Neural cell (in vitro differentiated cells): Measurements from ENCODE around the gene CTAGE4. TPM values are rescaled to one million over a fixed set of nuclear protein-coding genes. Genes with fewer than 3 reads are reported as not detected.
"Not testable (repeated sequence)": the region's sequence is repeated elsewhere in the genome, so short reads cannot be mapped to it uniquely, and the experiment has no call there.

Experiments
- H2AFZ ChIP-seq: fragments of 200-600, 300-800 bp; sonication (generic), shearing (Covaris generic); 2 replicates; pipeline ENCODE4 v1.6.0; 2014; ENCODE audit warnings: low read depth, mild to moderate bottlenecking, antibody characterized with exemption, low read length, moderate library complexity
- H3F3A ChIP-seq: fragments of 200-600 bp; shearing (Covaris generic); 2 replicates; pipeline ENCODE4 v1.6.1; 2016; ENCODE audit warnings: mild to moderate bottlenecking, moderate library complexity, mixed read lengths, antibody characterized with exemption, low read length; ENCODE audit not compliant: insufficient read depth, poor library complexity, severe bottlenecking
- H3K27ac ChIP-seq: fragments of 200-600, 300-800 bp; sonication (generic), shearing (Covaris generic); 2 replicates; pipeline ENCODE4 v1.5.1; 2014; ENCODE audit warnings: mild to moderate bottlenecking, low read length, moderate library complexity
- H3K27me3 ChIP-seq: fragments of 300-800, 200-600 bp; sonication (generic), shearing (Covaris generic); 2 replicates; pipeline ENCODE4 v1.6.0; 2014; ENCODE audit warnings: mild to moderate bottlenecking, low read depth, low read length, moderate library complexity; ENCODE audit not compliant: insufficient read depth
- H3K36me3 ChIP-seq: fragments of 300-800, 200-600 bp; sonication (generic), shearing (Covaris generic); 2 replicates; pipeline ENCODE4 v1.5.1; 2014; ENCODE audit warnings: mild to moderate bottlenecking, antibody characterized with exemption, low read length, moderate library complexity; ENCODE audit not compliant: insufficient read depth
- H3K4me2 ChIP-seq: fragments of 300-800, 200-600 bp; sonication (generic), shearing (Covaris generic); 2 replicates; pipeline ENCODE4 v1.6.0; 2014; ENCODE audit warnings: mild to moderate bottlenecking, low read length
- H3K4me3 ChIP-seq: fragments of 300-800, 200-600 bp; sonication (generic), shearing (Covaris generic); 2 replicates; pipeline ENCODE4 v1.5.1; 2014; ENCODE audit warnings: mild to moderate bottlenecking, low read length, moderate library complexity
- H3K79me2 ChIP-seq: fragments of 200-600 bp; shearing (Covaris generic); replicated peaks from 2 replicates; pipeline ENCODE4 v1.6.0; 2014; ENCODE audit warnings: mild to moderate bottlenecking, low read length, moderate library complexity; ENCODE audit not compliant: insufficient read depth
- H3K9ac ChIP-seq: fragments of 300-800, 200-600 bp; sonication (generic), shearing (Covaris generic); 2 replicates; pipeline ENCODE4 v1.6.1; 2016; ENCODE audit warnings: mild to moderate bottlenecking, low read length, mixed read lengths
- H3K9me2 ChIP-seq: fragments of 200-600 bp; shearing (Covaris generic); 2 replicates; pipeline ENCODE4 v1.6.1; 2016; ENCODE audit warnings: mild to moderate bottlenecking, low read length, mixed read lengths; ENCODE audit not compliant: insufficient read depth
- H3K9me3 ChIP-seq: fragments of 200-600, 300-800 bp; sonication (generic), shearing (Covaris generic); 2 replicates; pipeline ENCODE4 v1.6.1; 2016; ENCODE audit warnings: mild to moderate bottlenecking, mixed run types, low read length, moderate library complexity, mixed read lengths
- H4K20me1 ChIP-seq: fragments of 200-600 bp; shearing (Covaris generic); 2 replicates; pipeline ENCODE4 v1.6.1; 2016; ENCODE audit warnings: mild to moderate bottlenecking, mixed run types; ENCODE audit not compliant: insufficient read depth
- polyA plus RNA-seq: library from polyadenylated mRNA; depleted of rRNA; stranded (reverse); fragments of >200 nt; gene quantifications from 2 replicates; pipeline ENCODE4 v1.2.3, GENCODE V29; 2014

The CTAGE4 gene
- polyA plus RNA-seq, 1 donor from 2014 or later = not detected

GRCh38 chr7:144201978-144202377 is 18.7 kb downstream of the CTAGE4 start:
- H3K9ac ChIP-seq, H3K9me2 ChIP-seq, H3K79me2 ChIP-seq, H2AFZ ChIP-seq, H3K27me3 ChIP-seq, H4K20me1 ChIP-seq, H3K9me3 ChIP-seq, H3K36me3 ChIP-seq, H3K4me2 ChIP-seq, H3F3A ChIP-seq, H3K27ac ChIP-seq, H3K4me3 ChIP-seq: not testable (repeated sequence)

- H3K4me3 ChIP-seq, H3K79me2 ChIP-seq, H3F3A ChIP-seq, H2AFZ ChIP-seq, H3K9me2 ChIP-seq, H3K9me3 ChIP-seq, H3K36me3 ChIP-seq, H3K27ac ChIP-seq, H3K4me2 ChIP-seq, H3K27me3 ChIP-seq, H3K9ac ChIP-seq, H4K20me1 ChIP-seq: not testable (repeated sequence)
Measured at GRCh38 chr7:144203086-144203485, 19.8 kb downstream of the CTAGE4 start.

DNA sequence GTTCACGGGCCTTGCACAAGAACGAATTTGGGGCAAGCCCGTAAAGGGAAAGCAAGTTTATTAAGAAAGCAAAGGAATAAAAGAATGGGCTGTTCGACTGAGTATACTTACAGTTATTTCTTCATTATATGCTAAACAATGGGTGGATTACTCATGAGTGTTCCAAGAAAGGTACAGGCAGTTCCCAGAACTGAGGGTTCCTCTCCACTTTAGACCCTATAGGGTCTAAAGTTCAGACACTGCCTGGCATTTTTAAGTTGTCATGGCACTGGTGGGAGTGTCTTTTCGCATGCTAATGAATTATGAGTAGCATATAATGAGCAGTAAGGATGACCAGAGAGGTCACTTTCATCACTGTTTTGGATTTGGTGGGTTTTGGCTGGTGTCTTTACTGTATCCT is 22.0 kb downstream of the CTAGE4 start:
- not testable (repeated sequence) for H3F3A ChIP-seq, H3K9me2 ChIP-seq, H3K27ac ChIP-seq, H3K9me3 ChIP-seq, H3K4me3 ChIP-seq, H2AFZ ChIP-seq, H3K9ac ChIP-seq, H3K27me3 ChIP-seq, H4K20me1 ChIP-seq, H3K36me3 ChIP-seq, H3K4me2 ChIP-seq, H3K79me2 ChIP-seq

GRCh38 chr7:144217200-144217599 is 33.9 kb downstream of the CTAGE4 start:
- not testable (repeated sequence) for H3K36me3 ChIP-seq, H3K4me2 ChIP-seq, H3K4me3 ChIP-seq

DNA sequence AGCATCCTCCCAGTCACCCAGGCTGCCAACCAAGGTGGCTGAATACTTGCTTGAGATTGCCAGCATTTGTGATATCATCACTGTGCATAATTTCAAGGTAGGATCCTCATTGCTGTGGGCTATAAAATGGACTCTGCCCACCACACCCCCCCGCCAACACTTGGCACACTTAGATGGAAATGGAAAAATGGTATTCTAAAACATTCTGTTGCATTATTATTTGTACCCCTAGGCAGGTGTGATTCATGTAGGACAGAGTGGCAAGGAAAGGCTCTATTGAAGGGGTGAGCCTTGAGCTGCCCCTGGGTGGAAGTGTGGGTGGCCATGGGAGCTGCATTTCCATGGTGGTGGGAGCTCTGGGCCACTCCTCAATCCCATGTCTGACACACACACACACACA is 35.3 kb downstream of the CTAGE4 start:
- not testable (repeated sequence) for H3K79me2 ChIP-seq, H2AFZ ChIP-seq, H3K27me3 ChIP-seq, H3K36me3 ChIP-seq, H3K4me3 ChIP-seq, H3K9me3 ChIP-seq, H4K20me1 ChIP-seq, H3K9me2 ChIP-seq, H3F3A ChIP-seq, H3K9ac ChIP-seq, H3K4me2 ChIP-seq, H3K27ac ChIP-seq

More at GRCh38 chr7:144217200-144217599, 33.9 kb downstream of the CTAGE4 start:
- not testable (repeated sequence) for H4K20me1 ChIP-seq, H2AFZ ChIP-seq, H3K9me2 ChIP-seq, H3K27ac ChIP-seq, H3F3A ChIP-seq, H3K27me3 ChIP-seq, H3K9me3 ChIP-seq, H3K79me2 ChIP-seq, H3K9ac ChIP-seq

DNA sequence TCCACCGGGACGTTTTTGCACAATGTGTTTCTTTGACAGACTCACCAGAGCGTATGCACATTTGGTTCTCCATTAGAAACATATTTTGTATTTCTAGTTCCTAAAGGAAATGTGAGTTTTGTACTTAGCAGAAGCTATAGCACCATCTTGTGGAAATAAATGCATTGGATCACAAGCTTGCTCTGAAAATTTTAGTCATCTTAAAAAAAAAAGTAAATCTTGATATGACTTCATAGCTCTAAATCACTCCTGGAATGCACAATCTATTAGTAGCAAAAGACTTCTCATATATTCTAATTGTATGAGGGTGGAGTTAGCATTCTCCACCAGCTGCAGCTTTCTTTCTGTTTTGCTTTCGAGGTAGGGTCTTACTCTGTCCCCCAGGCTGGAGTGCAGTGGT is 35.9 kb downstream of the CTAGE4 start:
- not testable (repeated sequence) for H3K9me2 ChIP-seq, H3K27ac ChIP-seq, H3K9ac ChIP-seq, H3K4me3 ChIP-seq, H4K20me1 ChIP-seq, H3K27me3 ChIP-seq, H3K4me2 ChIP-seq, H3F3A ChIP-seq, H2AFZ ChIP-seq, H3K79me2 ChIP-seq, H3K36me3 ChIP-seq, H3K9me3 ChIP-seq

DNA sequence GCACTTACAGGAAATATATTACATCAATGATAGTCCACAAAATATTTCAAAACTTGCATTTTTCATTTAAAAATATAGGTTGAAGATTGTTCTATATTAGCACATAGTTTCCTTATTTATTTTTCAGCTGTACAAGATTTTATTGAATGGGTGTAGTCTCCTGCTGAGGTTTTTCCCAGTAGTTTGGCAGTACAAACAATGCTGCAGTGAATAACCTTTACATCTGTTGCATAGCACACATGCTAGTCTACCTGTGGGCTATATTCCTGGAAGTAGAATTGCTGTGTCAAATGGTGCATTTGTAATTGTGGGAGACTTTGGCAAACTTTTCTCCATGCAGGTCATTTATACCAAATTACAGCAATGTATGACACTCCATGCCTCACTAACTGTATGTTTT is 37.3 kb downstream of the CTAGE4 start:
- not testable (repeated sequence) for H3K9ac ChIP-seq, H3K9me3 ChIP-seq, H3K36me3 ChIP-seq, H2AFZ ChIP-seq, H3F3A ChIP-seq, H3K27ac ChIP-seq, H3K9me2 ChIP-seq, H3K4me3 ChIP-seq, H3K4me2 ChIP-seq, H3K79me2 ChIP-seq, H4K20me1 ChIP-seq, H3K27me3 ChIP-seq

- not testable (repeated sequence) for H2AFZ ChIP-seq, H3K79me2 ChIP-seq, H3K27ac ChIP-seq, H3K36me3 ChIP-seq, H3K9me2 ChIP-seq, H3K27me3 ChIP-seq, H4K20me1 ChIP-seq, H3K9me3 ChIP-seq, H3F3A ChIP-seq, H3K4me2 ChIP-seq, H3K9ac ChIP-seq, H3K4me3 ChIP-seq
Measured at GRCh38 chr7:144223675-144224074, 40.4 kb downstream of the CTAGE4 start.
